Endothelial cell of umbilical vein (primary cell): ENCODE results near the gene B3GALNT2.

Experiments
- EZH2 ChIP-seq: IDR thresholded peaks from 2 replicates; pipeline ENCODE4 v1.6.1; 2012; ENCODE audit warnings: borderline replicate concordance, low read depth, mild to moderate bottlenecking, moderate library complexity, low read length, inconsistent platforms; ENCODE audit not compliant: severe bottlenecking
- GATA2 ChIP-seq: IDR thresholded peaks from 2 replicates; pipeline ENCODE4 v1.7.0; 2011; ENCODE audit warnings: low read depth, mild to moderate bottlenecking, moderate library complexity, mixed read lengths, low read length; ENCODE audit not compliant: insufficient read length, insufficient read depth
- JUN ChIP-seq: IDR thresholded peaks from 2 replicates; pipeline ENCODE4 v1.6.1; 2011; ENCODE audit warnings: borderline replicate concordance, low read depth; ENCODE audit not compliant: insufficient read length, insufficient read depth
- POLR2A ChIP-seq: IDR thresholded peaks from 2 replicates; pipeline ENCODE4 v1.6.1; 2012; ENCODE audit warnings: low read depth, mild to moderate bottlenecking, control low read depth, low read length
- TF ChIP-seq, protein P1 (sequence below), 2 donors: IDR thresholded peaks; 1 replicate in 1 of 2; 2 replicates in 1 of 2; pipeline ENCODE4 v1.5.1; 2011; ENCODE audit warnings: low read length in 2 of 2, mild to moderate bottlenecking in 2 of 2, moderate library complexity in 2 of 2, control low read depth in 1 of 2, inconsistent platforms in 1 of 2, low read depth in 1 of 2; ENCODE audit not compliant: insufficient read depth in 1 of 2; ENCODE audit errors: extremely low read depth in 1 of 2

- no peak for TF ChIP-seq JUN
- TF ChIP-seq, protein P1, sequence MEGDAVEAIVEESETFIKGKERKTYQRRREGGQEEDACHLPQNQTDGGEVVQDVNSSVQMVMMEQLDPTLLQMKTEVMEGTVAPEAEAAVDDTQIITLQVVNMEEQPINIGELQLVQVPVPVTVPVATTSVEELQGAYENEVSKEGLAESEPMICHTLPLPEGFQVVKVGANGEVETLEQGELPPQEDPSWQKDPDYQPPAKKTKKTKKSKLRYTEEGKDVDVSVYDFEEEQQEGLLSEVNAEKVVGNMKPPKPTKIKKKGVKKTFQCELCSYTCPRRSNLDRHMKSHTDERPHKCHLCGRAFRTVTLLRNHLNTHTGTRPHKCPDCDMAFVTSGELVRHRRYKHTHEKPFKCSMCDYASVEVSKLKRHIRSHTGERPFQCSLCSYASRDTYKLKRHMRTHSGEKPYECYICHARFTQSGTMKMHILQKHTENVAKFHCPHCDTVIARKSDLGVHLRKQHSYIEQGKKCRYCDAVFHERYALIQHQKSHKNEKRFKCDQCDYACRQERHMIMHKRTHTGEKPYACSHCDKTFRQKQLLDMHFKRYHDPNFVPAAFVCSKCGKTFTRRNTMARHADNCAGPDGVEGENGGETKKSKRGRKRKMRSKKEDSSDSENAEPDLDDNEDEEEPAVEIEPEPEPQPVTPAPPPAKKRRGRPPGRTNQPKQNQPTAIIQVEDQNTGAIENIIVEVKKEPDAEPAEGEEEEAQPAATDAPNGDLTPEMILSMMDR (IDR thresholded peaks at IDR 0.05; ENCODE audit: extremely low read depth in 1 of 2, insufficient read depth in 1 of 2, low read depth in 1 of 2, low read length in 2 of 2) = no peak
- no peak for TF ChIP-seq GATA2
- TF ChIP-seq POLR2A = no peak
- TF ChIP-seq EZH2 = no peak
Observed at GRCh38 chr1:235491644-235492043, 12.6 kb downstream of the B3GALNT2 start.
